Measurements from ENCODE around the gene IL5. TPM values are rescaled to one million over a fixed set of nuclear protein-coding genes. Genes with fewer than 3 reads are reported as not detected.

Gene IL5
- total and polyA plus RNA-seq, 2 of the 13 experiments (the other 11 are each of a cell fraction or from before 2014, with no cell fraction given): not detected

DNA sequence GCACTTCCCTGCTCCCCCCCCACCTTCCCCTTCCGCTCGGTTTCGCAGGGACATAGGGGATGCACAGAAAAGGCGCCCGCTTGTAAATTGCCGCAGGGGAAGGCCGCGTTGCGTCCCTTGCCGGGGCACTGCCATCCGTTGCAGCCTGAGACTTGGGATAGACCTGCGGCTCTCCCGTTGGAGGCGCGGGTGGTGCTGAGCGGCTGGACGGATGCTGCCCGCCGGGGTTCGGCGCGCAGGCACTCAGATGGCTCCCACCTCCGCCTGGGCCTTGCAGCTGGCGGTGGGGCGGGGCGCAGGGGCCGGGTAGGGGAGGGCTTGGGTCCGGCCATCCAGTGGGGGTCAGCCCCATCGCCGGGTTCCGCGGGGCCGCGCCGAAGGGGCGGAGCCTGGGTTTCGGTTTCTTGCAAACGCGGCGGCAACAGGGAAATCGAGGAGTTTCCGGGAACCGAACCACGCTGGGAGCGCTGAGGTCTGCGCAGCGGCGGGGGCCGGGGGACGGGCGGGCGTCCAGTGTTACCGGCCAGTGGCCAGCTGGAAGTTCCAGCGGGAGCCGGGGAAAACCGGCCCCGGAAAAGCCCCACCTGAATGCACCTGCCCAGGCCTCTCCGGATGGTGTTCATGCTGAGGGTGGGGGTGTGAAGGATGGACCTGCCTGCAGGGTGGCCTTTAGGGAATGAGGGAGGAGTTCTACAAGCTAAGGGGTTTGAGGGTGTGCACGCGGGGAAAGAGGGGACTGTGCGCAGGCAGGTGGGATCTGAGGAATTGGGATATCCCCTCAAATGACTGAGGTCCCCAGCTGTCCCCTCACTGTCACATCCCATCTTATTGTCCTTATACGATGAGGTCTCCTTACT lies 46.5 kb downstream of the IL5 start (continued):
- TF ChIP-seq, protein P1, sequence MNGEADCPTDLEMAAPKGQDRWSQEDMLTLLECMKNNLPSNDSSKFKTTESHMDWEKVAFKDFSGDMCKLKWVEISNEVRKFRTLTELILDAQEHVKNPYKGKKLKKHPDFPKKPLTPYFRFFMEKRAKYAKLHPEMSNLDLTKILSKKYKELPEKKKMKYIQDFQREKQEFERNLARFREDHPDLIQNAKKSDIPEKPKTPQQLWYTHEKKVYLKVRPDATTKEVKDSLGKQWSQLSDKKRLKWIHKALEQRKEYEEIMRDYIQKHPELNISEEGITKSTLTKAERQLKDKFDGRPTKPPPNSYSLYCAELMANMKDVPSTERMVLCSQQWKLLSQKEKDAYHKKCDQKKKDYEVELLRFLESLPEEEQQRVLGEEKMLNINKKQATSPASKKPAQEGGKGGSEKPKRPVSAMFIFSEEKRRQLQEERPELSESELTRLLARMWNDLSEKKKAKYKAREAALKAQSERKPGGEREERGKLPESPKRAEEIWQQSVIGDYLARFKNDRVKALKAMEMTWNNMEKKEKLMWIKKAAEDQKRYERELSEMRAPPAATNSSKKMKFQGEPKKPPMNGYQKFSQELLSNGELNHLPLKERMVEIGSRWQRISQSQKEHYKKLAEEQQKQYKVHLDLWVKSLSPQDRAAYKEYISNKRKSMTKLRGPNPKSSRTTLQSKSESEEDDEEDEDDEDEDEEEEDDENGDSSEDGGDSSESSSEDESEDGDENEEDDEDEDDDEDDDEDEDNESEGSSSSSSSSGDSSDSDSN (CRISPR knock-in tag; IDR thresholded peaks at IDR 0.05): peak; percentile 83
- TF ChIP-seq, protein P2, sequence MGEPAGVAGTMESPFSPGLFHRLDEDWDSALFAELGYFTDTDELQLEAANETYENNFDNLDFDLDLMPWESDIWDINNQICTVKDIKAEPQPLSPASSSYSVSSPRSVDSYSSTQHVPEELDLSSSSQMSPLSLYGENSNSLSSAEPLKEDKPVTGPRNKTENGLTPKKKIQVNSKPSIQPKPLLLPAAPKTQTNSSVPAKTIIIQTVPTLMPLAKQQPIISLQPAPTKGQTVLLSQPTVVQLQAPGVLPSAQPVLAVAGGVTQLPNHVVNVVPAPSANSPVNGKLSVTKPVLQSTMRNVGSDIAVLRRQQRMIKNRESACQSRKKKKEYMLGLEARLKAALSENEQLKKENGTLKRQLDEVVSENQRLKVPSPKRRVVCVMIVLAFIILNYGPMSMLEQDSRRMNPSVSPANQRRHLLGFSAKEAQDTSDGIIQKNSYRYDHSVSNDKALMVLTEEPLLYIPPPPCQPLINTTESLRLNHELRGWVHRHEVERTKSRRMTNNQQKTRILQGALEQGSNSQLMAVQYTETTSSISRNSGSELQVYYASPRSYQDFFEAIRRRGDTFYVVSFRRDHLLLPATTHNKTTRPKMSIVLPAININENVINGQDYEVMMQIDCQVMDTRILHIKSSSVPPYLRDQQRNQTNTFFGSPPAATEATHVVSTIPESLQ (CRISPR knock-in tag; conservative IDR thresholded peaks at IDR 0.05): no peak
- TF ChIP-seq KMT2B (CRISPR knock-in tag; IDR thresholded peaks at IDR 0.05) (0 out of 2 replicates have a peak, but pooled peaks have one; percentile 70), RXRA (CRISPR knock-in tag; IDR thresholded peaks at IDR 0.05) (no peak; the same call in 1 of the 2 replicates), ZNF652 (CRISPR knock-in tag; IDR thresholded peaks at IDR 0.05; ENCODE audit: borderline replicate concordance, low read depth) (no peak), ZNF749 (CRISPR knock-in tag; IDR thresholded peaks at IDR 0.05; ENCODE audit: borderline replicate concordance) (peak; percentile 69; the same call in 1 of the 2 replicates), BORCS8-MEF2B (CRISPR knock-in tag; IDR thresholded peaks at IDR 0.05) (peak; percentile 60; the same call in 1 of the 2 replicates), FOXA3 (CRISPR knock-in tag; IDR thresholded peaks at IDR 0.05) (0 out of 2 replicates have a peak, but pooled peaks have one; percentile 1), RXRB (CRISPR knock-in tag; IDR thresholded peaks at IDR 0.05; ENCODE audit: borderline replicate concordance) (no peak; the same call in 1 of the 2 replicates), RAD21 (CRISPR knock-in tag; IDR thresholded peaks at IDR 0.05) (peak; percentile 15; the same call in 1 of the 2 replicates), ZNF207 (IDR thresholded peaks at IDR 0.05; ENCODE audit: borderline replicate concordance) (no peak), ZBTB38 (CRISPR knock-in tag; IDR thresholded peaks at IDR 0.05) (no peak), EP300 (IDR thresholded peaks at IDR 0.05; ENCODE audit: low read depth in 2 of 2, low read length in 2 of 2) (0 out of 4 replicates have a peak, but pooled peaks of 1 of the 2 experiments have one; percentile 20), EP300 (CRISPR knock-in tag; IDR thresholded peaks at IDR 0.05; ENCODE audit: borderline replicate concordance) (no peak), ZNF569 (CRISPR knock-in tag; IDR thresholded peaks at IDR 0.05; ENCODE audit: borderline replicate concordance) (no peak)
- TF ChIP-seq, protein P3, sequence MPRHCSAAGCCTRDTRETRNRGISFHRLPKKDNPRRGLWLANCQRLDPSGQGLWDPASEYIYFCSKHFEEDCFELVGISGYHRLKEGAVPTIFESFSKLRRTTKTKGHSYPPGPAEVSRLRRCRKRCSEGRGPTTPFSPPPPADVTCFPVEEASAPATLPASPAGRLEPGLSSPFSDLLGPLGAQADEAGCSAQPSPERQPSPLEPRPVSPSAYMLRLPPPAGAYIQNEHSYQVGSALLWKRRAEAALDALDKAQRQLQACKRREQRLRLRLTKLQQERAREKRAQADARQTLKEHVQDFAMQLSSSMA (CRISPR knock-in tag; IDR thresholded peaks at IDR 0.05): no peak
- TF ChIP-seq, protein P4, sequence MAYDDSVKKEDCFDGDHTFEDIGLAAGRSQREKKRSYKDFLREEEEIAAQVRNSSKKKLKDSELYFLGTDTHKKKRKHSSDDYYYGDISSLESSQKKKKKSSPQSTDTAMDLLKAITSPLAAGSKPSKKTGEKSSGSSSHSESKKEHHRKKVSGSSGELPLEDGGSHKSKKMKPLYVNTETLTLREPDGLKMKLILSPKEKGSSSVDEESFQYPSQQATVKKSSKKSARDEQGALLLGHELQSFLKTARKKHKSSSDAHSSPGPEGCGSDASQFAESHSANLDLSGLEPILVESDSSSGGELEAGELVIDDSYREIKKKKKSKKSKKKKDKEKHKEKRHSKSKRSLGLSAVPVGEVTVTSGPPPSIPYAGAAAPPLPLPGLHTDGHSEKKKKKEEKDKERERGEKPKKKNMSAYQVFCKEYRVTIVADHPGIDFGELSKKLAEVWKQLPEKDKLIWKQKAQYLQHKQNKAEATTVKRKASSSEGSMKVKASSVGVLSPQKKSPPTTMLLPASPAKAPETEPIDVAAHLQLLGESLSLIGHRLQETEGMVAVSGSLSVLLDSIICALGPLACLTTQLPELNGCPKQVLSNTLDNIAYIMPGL (CRISPR knock-in tag; IDR thresholded peaks at IDR 0.05; ENCODE audit: borderline replicate concordance in 1 of 2, low read depth in 1 of 2): peak in 1 of 2 experiments; percentile 40; a peak in 3 of 4 replicates
- TF ChIP-seq, protein P5, sequence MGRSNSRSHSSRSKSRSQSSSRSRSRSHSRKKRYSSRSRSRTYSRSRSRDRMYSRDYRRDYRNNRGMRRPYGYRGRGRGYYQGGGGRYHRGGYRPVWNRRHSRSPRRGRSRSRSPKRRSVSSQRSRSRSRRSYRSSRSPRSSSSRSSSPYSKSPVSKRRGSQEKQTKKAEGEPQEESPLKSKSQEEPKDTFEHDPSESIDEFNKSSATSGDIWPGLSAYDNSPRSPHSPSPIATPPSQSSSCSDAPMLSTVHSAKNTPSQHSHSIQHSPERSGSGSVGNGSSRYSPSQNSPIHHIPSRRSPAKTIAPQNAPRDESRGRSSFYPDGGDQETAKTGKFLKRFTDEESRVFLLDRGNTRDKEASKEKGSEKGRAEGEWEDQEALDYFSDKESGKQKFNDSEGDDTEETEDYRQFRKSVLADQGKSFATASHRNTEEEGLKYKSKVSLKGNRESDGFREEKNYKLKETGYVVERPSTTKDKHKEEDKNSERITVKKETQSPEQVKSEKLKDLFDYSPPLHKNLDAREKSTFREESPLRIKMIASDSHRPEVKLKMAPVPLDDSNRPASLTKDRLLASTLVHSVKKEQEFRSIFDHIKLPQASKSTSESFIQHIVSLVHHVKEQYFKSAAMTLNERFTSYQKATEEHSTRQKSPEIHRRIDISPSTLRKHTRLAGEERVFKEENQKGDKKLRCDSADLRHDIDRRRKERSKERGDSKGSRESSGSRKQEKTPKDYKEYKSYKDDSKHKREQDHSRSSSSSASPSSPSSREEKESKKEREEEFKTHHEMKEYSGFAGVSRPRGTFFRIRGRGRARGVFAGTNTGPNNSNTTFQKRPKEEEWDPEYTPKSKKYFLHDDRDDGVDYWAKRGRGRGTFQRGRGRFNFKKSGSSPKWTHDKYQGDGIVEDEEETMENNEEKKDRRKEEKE (IDR thresholded peaks at IDR 0.05): no peak

All from HepG2 (cell line).